Measurements from ENCODE around the gene CLTRN. TPM values are rescaled to one million over a fixed set of nuclear protein-coding genes. Genes with fewer than 3 reads are reported as not detected.

The CLTRN gene
- total RNA-seq, 1 experiment from 2014 or later, result 0.10 TPM

- H3K9me3 ChIP-seq (ENCODE audit: control insufficient read depth, insufficient read depth, low read depth, low read length), result no peaks in the 10 kb centered on the region
- intact Hi-C loops (cut with micrococcal nuclease; ENCODE audit: unreplicated experiment), result no loop called here
- no TSS peak for BruUV-seq (replicated peaks)
- H3K36me3 ChIP-seq (ENCODE audit: control insufficient read depth, insufficient read depth, low read length), result no peaks in the 10 kb centered on the region
- DNase-seq (ENCODE audit: low read depth, low spot score) (no peak), ATAC-seq (no peak)
- peak overlapping the region; percentile 69 to 76 for H3K4me3 ChIP-seq (ENCODE audit: low read depth in 2 of 2, low read length in 2 of 2)
- POLR2A ChIA-PET, result no interaction called here
- H3K4me1 ChIP-seq (ENCODE audit: control insufficient read depth, insufficient read depth, low read length), result no peaks in the 10 kb centered on the region; the same call in 1 of the 2 replicates
- H3K27ac ChIP-seq (ENCODE audit: low read length), result peak overlapping the region; percentile 87
- no peaks in the 10 kb centered on the region for H3K27me3 ChIP-seq (ENCODE audit: control insufficient read depth, insufficient read depth, low read length)
- in situ Hi-C loops (cut with HindIII; ENCODE audit: low pct_unique_long_range_greater_than_20kb, low sequenced_read_pairs), result no loop called here
- TF ChIP-seq CTCF (IDR thresholded peaks at IDR 0.05) (no peak), TCF7L2 (IDR thresholded peaks at IDR 0.05; ENCODE audit: low read depth, low read length) (no peak), SIN3A (IDR thresholded peaks at IDR 0.05; ENCODE audit: borderline replicate concordance, insufficient read depth, low read depth, low read length) (no peak), POLR2AphosphoS5 (IDR thresholded peaks at IDR 0.05; ENCODE audit: low read depth, low read length) (no peak), REST (IDR thresholded peaks at IDR 0.05; ENCODE audit: insufficient read depth in 1 of 2, low read depth in 2 of 2, low read length in 1 of 2) (no peak)
- CTCF ChIA-PET, result no interaction called here
These were observed 9.4 kb upstream of the CLTRN start for GRCh38 chrX:15673970-15674369.

GRCh38 chrX:15672881-15673280 lies 8.3 kb upstream of the CLTRN start:
- no peaks in the 10 kb centered on the region for H3K27me3 ChIP-seq (ENCODE audit: control insufficient read depth, insufficient read depth, low read length)
- in situ Hi-C loops (cut with HindIII; ENCODE audit: low pct_unique_long_range_greater_than_20kb, low sequenced_read_pairs) (no loop called here), intact Hi-C loops (cut with micrococcal nuclease; ENCODE audit: unreplicated experiment) (no loop called here)
- ChIA-PET CTCF (no interaction called here), POLR2A (no interaction called here)
- no peak for ATAC-seq
- H3K27ac ChIP-seq (ENCODE audit: low read length), result no peak overlapping the region
- DNase-seq (ENCODE audit: low read depth, low spot score), result no peak
- TF ChIP-seq TCF7L2 (IDR thresholded peaks at IDR 0.05; ENCODE audit: low read depth, low read length), result no peak
- no peak for TF ChIP-seq POLR2AphosphoS5 (IDR thresholded peaks at IDR 0.05; ENCODE audit: low read depth, low read length)
- TF ChIP-seq CTCF (IDR thresholded peaks at IDR 0.05), result no peak
- TF ChIP-seq SIN3A (IDR thresholded peaks at IDR 0.05; ENCODE audit: borderline replicate concordance, insufficient read depth, low read depth, low read length), result no peak
- no peak for TF ChIP-seq REST (IDR thresholded peaks at IDR 0.05; ENCODE audit: insufficient read depth in 1 of 2, low read depth in 2 of 2, low read length in 1 of 2)
- no peaks in the 10 kb centered on the region for H3K9me3 ChIP-seq (ENCODE audit: control insufficient read depth, insufficient read depth, low read depth, low read length)
- no peaks in the 10 kb centered on the region for H3K36me3 ChIP-seq (ENCODE audit: control insufficient read depth, insufficient read depth, low read length)
- no peak overlapping the region for H3K4me3 ChIP-seq (ENCODE audit: low read depth in 2 of 2, low read length in 2 of 2)
- no TSS peak for BruUV-seq (replicated peaks)
- H3K4me1 ChIP-seq (ENCODE audit: control insufficient read depth, insufficient read depth, low read length), result no peaks in the 10 kb centered on the region; the same call in 1 of the 2 replicates

Measured in Panc1 (cell line).